NCI-H2227 treated with DMSO at 0.1 percent for 48 hours (cell line): Measurements from ENCODE around the gene DIO1.

Source experiments
- DNase-seq: peaks from one replicate; lab custom pipeline; 2025; lab: John Stamatoyannopoulos, UW

The DIO1 gene

DNA sequence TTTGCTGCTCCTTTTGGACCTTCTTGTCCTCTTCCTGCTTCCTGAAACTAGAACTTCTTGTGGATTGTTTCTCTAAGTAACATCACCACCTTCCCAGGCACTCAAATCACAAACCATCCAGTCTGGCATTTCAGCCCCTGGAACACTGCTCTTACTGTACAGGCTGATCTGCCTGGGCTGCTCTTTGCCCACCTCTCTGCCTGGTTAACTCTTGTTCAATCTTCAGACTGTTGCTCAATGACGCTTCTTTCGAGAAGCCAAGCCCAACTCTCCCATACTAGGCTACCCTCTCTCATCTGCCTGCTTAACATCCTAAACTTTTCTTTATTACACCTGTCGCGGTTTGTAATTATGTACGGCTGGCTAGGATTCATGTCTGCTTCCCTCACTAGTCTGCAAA is 657 bp downstream of the DIO1 start:
- DNase-seq, result no peak

DNA sequence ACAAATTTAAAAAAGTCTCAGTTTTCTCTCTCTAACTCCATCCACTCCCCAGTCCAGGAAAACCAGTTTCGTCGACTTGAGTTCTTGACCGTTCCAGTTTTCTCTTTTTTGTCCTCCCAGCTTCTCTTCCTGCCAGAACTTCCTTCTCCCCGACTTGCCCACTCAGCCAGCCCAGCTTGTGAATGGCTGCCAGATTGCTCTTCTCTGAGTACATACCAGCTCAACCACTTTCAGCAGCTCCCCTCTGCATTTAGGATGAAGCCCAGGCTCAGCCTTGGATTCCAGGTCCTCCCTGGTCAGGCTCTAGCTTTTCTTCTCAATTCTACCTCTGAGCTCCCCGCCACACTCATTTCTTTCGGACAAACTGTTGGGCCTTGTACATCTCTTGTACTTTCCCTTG is 1.4 kb downstream of the DIO1 start:
- no peak for DNase-seq

DNA sequence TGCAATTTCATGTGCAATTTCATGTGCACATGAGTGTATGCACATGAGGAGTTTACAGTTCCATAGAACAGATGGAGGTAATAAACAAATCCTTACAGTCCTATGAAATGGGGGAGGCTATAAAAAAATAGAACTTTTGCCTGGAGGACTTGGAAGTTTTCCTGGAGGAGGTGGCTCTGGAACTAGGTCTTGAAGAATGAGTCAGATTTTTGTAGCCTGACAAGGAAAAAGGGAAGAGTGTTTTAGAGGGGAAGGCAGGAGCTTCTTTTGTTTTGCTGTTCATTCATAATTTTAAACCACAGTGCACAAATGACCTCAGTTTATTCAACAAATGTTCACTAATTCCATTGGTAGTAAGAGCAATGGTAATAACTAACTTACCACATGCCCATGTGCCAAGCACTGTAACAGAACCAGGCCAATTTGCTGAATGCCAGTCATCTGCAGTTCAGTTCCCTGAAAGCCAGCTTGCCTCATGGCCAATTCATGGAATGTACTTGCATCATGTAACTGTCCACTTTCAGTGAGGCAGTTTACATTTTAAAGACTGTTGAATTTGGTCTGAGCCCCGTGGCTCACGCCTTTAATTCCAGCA is 2.7 kb downstream of the DIO1 start:
- no peak for DNase-seq

DNA sequence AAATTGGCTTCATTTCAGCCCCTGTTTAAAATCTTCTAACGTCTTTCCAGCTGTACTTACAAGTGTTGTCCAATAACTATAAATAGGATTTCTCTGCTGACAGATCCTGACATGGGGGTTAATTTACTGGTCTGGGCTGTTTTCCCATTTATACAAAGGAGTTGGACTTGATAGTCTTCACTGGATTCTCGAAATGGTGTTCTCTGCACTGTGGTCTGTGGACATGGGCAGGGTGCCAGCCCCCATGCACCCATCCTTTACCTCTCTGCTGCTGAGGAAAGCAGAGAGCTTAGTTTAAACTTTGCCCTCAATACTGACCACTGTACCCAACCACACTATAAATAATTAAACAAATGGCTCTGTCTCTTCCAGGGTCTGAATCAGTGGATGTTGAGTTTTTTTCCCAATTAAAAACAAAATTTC is 5.2 kb downstream of the DIO1 start:
- no peak for DNase-seq

DNA sequence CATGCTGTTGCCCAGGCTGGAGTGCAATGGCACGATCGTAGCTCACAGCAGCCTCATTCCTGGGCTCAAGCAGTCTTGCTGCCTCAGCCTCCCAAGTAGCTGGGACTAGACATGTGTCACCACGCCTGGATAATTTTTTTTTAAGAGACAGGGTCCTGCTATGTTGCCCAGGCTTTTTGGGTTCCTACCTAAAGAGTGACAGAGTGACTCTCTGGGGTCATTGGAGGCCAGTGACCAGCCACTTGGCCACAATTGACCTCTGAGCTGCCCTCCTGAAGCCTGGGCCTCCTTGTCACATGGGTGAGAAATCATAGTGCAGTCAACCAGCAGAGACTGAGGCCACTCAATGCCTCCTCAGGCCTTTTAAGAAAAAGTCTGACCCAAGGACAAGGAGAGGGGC is 5.7 kb downstream of the DIO1 start:
- no peak for DNase-seq

DNA sequence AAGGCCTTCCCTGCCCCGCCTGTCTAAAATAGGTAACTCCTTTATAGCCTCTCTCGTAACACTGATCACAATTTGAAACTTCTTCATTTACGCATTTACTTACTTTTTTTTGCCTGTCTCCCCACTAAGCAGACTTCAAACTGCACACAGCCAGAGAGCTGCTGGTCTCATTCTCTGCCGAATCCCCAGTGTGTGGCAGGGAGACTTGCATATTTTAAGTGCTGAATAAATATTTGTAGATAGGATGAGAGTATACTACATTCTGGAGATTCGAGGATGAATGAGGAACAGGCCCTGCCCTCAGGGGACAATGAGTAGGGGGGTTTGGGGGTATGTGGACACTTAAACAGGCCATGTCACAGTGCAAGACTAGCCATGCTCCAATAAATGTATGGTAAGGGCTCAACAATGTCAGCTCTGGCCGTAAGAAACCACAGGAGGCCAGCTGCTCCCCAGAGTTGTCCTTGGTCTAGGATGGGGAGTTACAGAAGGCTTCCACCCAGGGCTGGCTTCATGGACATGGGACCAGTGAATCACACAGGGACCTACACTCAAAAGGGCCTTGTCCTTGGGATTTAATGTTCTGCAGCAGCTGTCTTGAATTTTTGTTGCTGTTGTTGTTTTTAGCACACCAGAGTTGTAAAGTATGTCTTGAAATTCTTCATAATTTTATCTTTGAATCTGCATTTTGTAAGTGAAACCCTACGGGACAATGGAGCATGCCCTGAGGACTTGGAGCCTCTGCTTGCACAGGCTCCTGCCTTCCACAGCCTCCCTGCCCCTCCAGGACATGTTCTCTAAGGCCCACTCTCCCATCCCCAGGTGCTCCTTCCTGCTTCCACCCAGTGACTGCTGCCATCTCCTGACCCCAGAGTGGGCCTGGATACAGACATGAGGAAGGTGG is 8.5 kb downstream of the DIO1 start:
- no peak for DNase-seq

DNA sequence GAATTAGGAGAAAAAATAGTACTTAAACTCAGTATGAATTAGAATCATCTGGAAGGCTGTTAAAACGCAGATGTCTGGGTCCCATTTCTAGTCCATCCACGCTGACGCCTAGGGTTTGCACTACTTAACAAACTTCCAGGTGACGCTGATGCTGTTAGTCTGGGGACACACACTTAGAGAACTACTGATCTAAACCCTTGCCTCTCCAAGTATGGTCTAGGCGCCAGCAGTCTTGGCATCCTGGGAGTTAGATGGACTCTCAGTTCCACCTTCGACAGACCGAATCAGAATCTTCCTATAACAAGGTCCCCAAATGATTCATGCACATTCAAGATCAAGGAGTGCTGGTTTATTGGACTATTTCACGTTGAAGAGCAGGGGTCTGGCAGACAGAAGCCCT is 11.5 kb downstream of the DIO1 start:
- no peak for DNase-seq

DNA sequence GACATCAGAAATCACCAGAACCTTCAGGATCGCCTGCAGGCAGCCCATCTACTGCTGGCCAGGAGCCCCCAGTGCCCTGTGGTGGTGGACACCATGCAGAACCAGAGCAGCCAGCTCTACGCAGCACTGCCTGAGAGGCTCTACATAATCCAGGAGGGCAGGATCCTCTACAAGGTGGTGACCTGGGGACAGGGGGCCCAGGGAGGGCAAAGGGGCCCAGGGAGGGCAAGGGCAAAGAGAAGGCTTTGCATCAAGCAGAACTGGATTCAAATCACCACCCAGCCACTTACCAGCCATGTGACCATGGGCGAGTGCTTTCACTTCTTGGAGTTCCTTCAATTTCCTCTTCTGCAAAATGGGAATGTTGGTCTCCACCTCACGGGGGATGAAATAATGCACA is 12.1 kb downstream of the DIO1 start:
- no peak for DNase-seq

DNA sequence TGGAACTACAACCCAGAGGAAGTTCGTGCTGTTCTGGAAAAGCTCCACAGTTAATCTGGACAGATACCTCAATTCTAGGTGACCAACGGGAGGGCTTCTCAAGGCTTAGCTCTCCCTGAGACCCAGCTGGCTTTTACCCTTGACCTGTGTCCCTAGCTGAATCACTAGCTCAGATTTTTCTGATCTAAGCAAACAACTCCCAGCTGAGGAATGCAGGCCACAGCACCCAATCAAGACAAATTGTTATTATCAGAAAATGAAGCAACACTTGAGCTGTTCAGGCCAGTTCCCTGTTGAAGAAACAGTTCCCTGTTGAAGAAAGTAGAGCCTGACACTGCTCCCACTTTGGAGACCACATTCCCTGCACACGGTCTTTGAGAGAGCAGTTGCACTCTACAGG is 16.0 kb downstream of the DIO1 start:
- DNase-seq, result no peak

DNA sequence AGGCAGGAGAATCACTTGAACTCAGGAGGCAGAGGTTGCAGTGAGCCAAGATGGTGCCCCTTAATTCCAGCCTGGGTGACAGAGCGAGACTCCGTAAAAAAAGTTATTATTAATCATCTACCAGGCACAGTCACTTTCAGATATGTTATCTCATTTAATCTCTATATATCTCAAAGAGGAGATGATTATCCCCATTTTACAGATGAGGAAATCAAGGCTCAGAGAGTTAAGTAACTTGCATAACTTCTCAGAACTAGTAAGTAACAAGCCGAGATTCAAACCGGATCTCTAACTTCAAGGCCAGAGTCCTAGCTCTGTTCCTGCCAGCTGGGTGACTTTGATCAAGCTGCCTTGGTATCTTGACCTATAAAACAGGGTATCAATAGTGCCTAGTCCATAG is 17.5 kb downstream of the DIO1 start:
- no peak for DNase-seq

DNA sequence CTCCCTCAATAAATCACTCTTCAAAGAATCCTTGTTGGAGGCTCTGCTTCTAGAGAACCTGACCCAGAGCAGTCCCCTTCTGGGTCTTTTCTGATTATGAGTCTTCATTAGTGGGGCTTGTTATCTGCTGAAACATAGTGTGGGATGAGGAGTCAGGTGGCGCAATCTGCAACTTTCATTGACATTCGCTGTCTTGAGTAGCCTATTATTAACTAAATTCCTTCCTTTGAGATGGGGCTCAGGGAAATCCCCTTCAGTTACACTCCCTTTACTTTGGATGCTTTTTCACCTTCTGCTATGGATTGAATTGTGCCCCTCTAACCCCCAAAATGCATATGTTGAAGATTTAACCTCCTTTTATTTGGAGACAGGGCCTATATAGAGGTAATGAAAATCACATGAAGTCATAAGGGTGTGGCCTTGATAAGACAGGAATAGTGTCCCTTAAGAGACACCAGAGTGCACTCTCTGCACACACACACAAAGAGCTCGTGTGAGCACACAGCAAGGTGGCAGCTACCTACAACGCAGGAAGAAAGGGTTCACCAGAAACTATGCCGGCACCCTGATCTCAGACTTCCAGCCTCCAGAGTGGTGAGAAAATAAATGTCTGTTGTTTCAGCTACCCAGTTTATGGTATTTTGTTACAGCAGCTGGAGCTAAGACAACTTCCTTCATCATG is 19.5 kb downstream of the DIO1 start:
- DNase-seq, result peak; percentile 58

DNA sequence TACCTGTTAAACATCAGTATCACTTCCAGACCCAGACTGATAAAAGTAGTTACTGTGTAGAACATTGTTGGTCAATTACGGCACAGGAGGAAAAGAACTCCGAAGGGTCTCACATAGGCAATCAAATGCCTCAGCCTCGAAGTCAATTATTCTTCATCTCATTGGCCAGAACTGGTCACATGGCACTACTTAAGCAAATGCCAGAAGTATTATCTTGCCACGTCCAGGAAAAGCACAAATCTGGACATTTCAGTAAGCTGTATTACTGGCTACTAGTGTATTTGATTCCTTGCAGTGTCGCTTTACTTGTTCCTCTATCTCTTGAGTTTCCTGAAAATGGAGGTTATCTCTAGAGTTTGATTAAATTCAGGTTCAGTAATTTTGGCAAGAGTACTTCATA is 24.4 kb downstream of the DIO1 start:
- DNase-seq, result no peak

DNA sequence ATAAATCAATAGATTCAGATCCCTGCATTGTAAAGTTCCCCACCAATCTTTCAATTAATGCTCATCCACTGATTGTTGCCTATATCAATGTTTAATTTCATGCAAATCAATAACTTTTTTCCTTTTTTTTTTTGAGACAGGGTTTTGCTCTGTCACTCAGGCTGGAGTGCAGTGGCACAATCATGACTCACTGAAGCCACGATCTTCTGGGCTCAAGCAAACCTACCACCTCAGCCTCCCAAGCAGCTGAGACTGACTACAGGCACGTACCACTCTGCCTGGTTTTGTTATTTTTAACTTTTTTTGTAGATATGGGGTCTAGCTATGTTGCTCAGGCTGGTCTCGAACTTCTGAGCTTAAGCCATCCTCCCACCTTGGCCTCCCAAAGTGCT is 25.7 kb downstream of the DIO1 start:
- no peak for DNase-seq

DNA sequence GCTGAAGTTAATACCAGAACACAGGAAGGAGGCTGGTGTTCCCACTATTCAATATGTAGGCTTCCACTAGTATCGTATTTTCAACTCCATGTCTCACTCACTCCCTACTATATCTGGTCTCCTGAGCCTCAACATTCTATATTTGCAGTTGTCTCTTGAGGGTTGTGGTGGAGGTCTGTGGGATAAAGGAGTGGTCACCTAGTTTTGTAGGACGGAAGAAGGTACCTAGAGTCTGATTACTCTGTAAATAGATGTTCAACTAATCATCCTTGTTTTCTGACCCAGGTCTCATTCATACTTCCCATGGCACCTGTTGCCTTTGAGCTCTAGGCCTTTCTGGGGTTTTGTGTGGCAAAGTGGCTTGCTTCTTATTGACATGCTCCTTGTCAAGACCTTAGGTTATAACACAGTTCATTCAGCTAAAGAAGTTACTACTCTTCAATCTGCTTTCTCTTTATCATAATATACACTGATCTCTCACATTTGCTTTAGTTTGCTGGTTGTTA is 33.4 kb downstream of the DIO1 start:
- DNase-seq, result no peak

DNA sequence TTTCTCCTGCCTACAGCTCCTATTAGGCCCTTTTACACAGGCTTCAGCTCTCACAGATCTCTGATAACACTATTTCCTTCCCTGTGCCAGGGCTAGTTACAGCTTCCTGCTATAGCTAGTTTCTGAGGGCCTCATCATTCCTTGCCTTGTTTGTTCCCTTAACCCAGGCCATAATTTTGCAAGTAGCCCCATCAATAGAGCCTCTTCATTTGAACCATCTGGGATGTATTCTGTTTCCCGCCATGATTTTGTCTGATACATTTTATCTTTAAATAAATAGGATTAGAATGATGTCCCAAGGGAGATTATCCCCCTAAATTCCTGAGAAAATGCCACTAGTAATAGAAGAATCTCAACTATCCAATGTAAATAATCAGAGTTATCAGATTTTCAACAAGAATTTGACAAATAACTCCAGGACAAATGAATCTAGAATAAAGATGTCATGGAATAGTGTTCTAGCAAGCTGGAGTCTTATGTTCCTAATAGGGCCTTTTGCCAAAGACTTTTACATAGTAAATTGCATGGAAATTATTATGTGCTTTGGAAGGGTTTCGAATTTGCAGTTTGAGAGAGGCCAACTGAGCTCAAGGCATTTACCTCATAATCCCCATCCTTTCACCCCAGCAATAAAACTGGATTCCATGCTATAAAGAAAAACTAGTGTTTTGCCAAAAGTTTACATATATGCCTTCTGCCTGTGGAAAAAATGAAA is 35.4 kb downstream of the DIO1 start:
- no peak for DNase-seq

DNA sequence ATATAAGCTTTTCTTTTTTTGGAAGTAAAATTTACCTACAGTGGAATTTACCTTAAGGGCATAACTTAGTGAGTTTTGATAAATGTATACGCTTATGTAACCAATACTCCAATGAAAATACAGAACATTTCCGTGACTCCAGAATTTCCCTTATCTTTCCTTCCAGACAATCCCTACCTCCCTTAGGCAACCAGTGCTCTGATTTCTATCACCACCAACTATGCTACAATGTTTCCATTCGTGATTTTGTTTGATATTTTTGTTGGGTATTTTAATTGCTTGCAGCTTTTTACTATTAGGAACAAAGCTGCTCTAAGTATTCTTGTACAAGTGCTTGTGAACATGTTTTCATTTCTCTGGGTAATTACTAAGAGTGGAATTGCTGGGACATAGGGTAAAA is 36.9 kb downstream of the DIO1 start:
- DNase-seq, result no peak

DNA sequence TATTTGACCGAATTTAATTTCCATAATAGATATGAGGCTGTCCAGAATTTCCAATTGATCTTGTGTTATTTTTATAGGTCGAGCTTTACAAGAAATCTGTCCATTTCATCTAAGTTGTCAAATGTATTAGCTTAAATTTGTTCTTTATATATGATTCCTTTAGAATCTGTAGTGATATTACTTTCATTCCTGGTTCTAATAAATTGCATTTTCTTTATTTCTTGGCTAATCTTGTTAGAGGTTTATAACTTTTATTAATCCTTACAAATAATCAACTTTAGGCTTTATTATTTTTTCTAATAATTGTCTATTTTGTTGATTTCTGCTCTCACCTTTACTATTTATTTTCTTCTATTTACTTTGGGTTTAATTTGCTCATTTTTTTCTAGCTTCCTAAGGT is 37.5 kb downstream of the DIO1 start:
- DNase-seq, result no peak

DNA sequence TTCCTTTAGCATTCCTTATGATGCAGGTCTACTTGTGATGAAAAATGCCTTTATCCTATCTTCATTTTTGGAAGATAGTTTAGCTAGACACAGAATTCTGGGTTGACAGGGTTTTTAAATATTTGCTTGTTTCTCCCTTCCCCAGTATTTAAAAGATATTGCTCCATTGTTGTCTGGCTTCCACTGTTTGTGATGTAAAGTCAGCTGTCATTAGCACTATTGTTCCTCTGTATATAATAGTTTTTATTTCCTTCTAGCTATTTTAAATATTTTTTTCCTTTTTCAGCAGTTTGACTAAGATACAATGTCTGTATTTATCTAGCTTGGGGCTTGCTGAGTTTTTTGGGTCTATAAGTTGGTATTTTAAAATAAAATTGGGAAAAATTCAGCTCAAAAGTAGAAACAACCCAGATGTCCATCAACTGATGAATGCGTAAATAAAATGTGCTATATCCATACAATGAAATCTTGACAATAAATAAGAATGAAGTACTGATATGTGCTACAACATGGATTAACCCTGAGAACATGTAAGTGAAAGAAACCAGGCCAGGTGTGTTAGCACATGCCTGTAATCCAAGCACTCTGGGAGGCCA is 40.3 kb downstream of the DIO1 start:
- no peak for DNase-seq

DNA sequence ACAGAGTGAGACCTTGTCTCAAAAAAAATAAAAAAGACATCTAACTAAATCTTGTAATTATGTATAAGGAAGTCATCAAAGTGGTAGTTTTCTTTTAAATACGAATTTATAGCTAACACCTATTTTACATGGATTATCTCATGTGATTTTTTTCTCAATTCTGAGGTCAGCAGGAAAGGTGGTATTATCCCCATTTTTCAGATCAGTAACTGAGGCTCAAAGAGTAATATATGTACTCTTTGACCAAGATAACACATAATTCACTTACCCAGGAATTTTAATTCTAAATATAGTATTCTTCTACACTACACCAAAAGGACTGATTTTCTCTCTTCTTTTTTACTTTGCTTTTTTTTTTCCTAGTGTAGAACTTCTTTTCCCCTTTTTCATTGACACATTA is 42.4 kb downstream of the DIO1 start:
- DNase-seq, result no peak

DNA sequence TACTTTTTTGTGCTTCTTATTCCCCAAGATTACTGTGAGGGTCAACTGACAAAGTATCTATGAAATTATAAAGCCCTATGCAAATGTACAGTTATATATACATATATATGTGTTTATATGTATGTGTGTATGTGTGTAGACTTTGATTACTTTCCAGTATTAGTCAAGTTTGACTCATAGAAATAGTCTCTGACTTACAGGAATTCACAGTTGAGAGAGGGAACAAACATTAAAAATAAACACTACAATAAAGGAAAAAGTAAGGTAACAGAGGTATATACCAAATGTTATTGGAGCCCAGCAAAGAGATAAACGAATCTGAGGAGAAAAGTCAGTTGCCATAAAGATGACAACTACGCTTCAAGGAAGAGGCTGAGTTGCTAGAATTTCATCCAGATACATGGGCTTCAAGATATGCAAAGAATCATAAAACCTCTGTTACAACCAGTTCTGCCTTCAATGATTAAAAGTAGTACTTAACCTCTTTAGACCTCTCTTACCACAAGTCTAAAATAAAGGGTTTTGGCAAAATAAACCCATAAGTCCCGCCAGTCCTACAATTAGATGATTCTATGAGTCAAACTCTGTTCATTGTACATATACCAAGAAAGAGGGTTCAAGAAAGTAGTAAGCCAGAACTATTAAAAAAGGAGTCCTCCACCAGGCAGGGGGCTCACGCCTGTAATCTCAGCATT is 44.3 kb downstream of the DIO1 start:
- DNase-seq, result no peak
